GM12892 (cell line): ENCODE data around the gene OS9.

Experiments used
- POLR2A ChIP-seq: IDR thresholded peaks from 2 replicates; pipeline ENCODE4 v1.6.1; 2011; ENCODE audit warnings: low read depth, low read length, control low read depth
- POLR2AphosphoS5 ChIP-seq: IDR thresholded peaks from 2 replicates; pipeline ENCODE4 v1.6.1; 2011; ENCODE audit warnings: low read depth, low read length, control low read depth
- TAF1 ChIP-seq: IDR thresholded peaks from 2 replicates; pipeline ENCODE4 v1.6.1; 2011; ENCODE audit warnings: low read depth, mild to moderate bottlenecking, control low read depth, low read length, borderline replicate concordance

- TF ChIP-seq POLR2A = no peak
- no peak for TF ChIP-seq POLR2AphosphoS5
- TF ChIP-seq TAF1 = no peak
These were observed 5.0 kb upstream of the OS9 start for GRCh38 chr12:57688931-57689330.
